DND-41 (cell line): Measurements from ENCODE around the gene PRKAG2.
"Not testable (repeated sequence)": the region's sequence is repeated elsewhere in the genome, so short reads cannot be mapped to it uniquely, and the experiment has no call there.

Source experiments
- ATAC-seq: fragments of 200-7000 bp; cut with Tn5 transposase; 3 replicates; pipeline ENCODE4 v1.9.1; 2021; ENCODE audit warnings: low read depth; ENCODE audit not compliant: insufficient read depth
- DNase-seq: peaks from one replicate; pipeline ENCODE4 v3.0.0-alpha.2; 2020
- H2AFZ ChIP-seq: 2 replicates; pipeline ENCODE4 v1.6.0; 2012; ENCODE audit warnings: low read depth, low read length
- H3K27ac ChIP-seq: 2 replicates; pipeline ENCODE4 v1.5.1; 2012; ENCODE audit warnings: low read length, inconsistent platforms
- H3K27me3 ChIP-seq: fragments of 200-600 bp; sonication (generic); 2 replicates; pipeline ENCODE4 v1.6.0; 2012; ENCODE audit warnings: low read length, mild to moderate bottlenecking, inconsistent platforms; ENCODE audit not compliant: insufficient read depth, poor library complexity
- H3K36me3 ChIP-seq: 2 replicates; pipeline ENCODE4 v1.5.1; 2012; ENCODE audit warnings: low read length, inconsistent platforms; ENCODE audit not compliant: insufficient read depth
- H3K4me1 ChIP-seq: 2 replicates; pipeline ENCODE4 v1.5.1; 2012; ENCODE audit warnings: mild to moderate bottlenecking, low read length; ENCODE audit not compliant: insufficient read depth
- H3K4me2 ChIP-seq: 2 replicates; pipeline ENCODE4 v1.6.0; 2012; ENCODE audit warnings: mild to moderate bottlenecking, moderate library complexity, low read length, inconsistent platforms; ENCODE audit not compliant: insufficient read depth
- H3K4me3 ChIP-seq, 2 experiments: fragments of 200-600 bp in 1 of 2; shearing (Covaris generic) in 1 of 2; 2 replicates each; pipeline ENCODE4 v1.5.1; 2012 to 2016; ENCODE audit warnings: inconsistent platforms in 2 of 2, low read length in 2 of 2, mild to moderate bottlenecking in 2 of 2, low read depth in 1 of 2, moderate library complexity in 1 of 2
- H3K79me2 ChIP-seq: 2 replicates; pipeline ENCODE4 v1.6.0; 2012; ENCODE audit warnings: low read length, inconsistent platforms; ENCODE audit not compliant: insufficient read depth
- H3K9ac ChIP-seq: 2 replicates; pipeline ENCODE4 v1.6.0; 2012; ENCODE audit warnings: low read depth, mild to moderate bottlenecking, inconsistent platforms, low read length, moderate library complexity
- H3K9me3 ChIP-seq: 2 replicates; pipeline ENCODE4 v1.5.1; 2012; ENCODE audit warnings: low read length, moderate library complexity, mild to moderate bottlenecking, inconsistent platforms; ENCODE audit not compliant: insufficient read depth, severe bottlenecking
- H4K20me1 ChIP-seq: 2 replicates; pipeline ENCODE4 v1.6.0; 2012; ENCODE audit warnings: low read length; ENCODE audit not compliant: insufficient read depth
- EZH2 ChIP-seq: IDR thresholded peaks from 3 replicates; pipeline ENCODE4 v1.6.1; 2012; ENCODE audit warnings: borderline replicate concordance, low read depth, mild to moderate bottlenecking, moderate library complexity, low read length, inconsistent platforms; ENCODE audit not compliant: severe bottlenecking
- TF ChIP-seq, protein P1 (sequence below): IDR thresholded peaks from 2 replicates; pipeline ENCODE4 v1.5.1; 2012; ENCODE audit warnings: borderline replicate concordance, low read length, moderate library complexity, mild to moderate bottlenecking; ENCODE audit not compliant: poor library complexity, severe bottlenecking; ENCODE audit errors: extremely low read depth

PRKAG2 gene

DNA sequence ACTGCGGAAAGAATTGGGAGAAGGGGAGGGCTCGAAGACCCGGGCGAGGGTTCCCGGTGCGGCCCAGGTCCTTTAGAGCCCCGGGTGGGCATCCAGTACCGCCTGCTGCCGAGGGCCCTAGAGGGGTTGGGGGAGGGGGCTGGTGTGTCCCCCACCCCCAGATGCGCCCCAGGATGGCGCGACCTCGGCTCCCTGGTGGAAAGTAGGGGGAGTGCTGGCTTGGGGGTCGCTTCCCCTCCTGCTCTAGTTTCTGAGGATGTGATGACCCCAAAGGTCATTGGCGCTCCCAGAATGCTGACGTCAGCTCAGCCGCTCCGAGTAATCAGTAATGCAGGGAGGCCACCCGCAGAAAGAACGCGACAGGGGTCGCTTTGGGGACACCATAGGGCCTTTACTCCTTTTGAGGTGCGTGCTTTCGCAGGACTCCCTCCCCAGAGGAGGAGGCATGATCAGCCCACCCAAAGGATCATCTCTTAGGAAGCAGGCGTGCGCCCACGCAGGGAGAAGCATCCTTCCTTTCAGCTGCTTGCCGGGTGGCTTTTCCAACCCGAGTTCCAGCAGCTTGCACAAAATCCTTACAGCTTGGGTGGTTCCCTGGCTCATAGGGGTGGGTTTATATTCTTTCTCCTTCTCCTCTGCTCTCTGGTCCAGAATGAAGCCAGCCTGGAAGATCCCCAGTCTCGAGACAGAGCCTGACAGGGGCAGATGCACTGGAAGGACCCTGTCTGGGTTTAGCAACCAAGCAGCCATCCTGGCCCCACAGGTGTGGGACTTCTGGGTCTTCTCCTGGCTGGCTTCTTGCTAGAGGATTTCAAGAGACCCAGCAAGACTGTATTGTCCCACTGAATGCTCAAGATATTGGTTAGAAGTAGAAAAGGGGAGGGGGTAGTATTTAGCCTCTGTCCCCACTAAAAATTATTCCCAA is 1.3 kb upstream of the PRKAG2 start:
- no peak overlapping the region for H3K27ac ChIP-seq

DNA sequence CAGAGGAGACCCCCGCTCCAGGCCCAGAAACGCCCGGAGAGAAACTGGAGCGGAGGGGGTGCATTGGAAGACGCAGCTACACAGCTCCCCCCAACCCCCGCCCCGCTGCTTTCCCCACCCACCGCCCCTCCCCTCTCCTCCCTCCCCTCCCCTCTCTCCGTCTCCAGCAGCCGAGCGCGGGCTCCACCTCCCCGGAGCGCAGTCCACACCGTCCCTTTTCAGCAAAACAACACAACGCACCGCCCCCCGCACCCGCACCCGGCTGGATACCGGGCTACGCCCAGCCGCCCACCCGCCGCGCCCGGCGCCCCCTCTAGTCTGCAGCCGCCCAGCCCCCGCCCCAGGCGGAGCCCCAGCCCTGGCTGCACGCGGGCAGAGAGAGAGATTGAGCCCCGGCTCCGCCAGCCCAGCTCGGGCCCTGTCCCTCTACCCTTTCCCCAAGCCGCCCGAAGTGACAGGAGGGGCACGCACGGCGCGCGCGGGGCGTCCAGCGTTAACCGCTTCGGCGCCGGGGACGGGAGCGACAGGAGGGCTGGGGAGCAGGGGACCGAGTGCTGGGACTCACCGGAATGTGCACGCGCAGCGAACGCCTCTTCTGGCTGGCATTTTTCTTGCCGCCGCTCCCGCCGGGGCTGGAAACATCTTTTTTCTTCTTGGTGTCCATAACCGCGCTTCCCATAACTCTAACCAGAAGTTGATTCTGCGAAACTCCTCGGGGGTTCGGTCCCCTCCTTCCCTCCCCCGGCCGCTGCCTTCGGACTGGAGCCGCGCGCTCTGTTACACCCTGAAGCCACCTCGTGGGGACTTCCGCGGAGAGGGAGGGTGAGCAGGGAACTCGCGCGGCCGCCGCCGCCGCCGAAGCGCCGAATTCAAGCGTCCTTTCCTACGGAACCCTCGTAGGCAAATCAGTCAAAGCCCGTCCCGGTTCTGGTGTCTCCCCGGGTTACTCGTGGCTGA is 695 bp downstream of the PRKAG2 start:
- H2AFZ ChIP-seq: no peak overlapping the region
- H3K4me3 ChIP-seq: no peak overlapping the region
- no peaks in the 10 kb centered on the region for H3K27me3 ChIP-seq
- no peaks in the 10 kb centered on the region for H3K36me3 ChIP-seq
- TF ChIP-seq, protein P1, sequence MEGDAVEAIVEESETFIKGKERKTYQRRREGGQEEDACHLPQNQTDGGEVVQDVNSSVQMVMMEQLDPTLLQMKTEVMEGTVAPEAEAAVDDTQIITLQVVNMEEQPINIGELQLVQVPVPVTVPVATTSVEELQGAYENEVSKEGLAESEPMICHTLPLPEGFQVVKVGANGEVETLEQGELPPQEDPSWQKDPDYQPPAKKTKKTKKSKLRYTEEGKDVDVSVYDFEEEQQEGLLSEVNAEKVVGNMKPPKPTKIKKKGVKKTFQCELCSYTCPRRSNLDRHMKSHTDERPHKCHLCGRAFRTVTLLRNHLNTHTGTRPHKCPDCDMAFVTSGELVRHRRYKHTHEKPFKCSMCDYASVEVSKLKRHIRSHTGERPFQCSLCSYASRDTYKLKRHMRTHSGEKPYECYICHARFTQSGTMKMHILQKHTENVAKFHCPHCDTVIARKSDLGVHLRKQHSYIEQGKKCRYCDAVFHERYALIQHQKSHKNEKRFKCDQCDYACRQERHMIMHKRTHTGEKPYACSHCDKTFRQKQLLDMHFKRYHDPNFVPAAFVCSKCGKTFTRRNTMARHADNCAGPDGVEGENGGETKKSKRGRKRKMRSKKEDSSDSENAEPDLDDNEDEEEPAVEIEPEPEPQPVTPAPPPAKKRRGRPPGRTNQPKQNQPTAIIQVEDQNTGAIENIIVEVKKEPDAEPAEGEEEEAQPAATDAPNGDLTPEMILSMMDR: no peak
- TF ChIP-seq EZH2: no peak
- no peak overlapping the region for H3K4me2 ChIP-seq
- no peak overlapping the region for H3K27ac ChIP-seq
- H3K9ac ChIP-seq: no peak overlapping the region
- no peaks in the 10 kb centered on the region for H3K4me1 ChIP-seq
- DNase-seq (no peak), ATAC-seq (no peak)
- no peaks in the 10 kb centered on the region for H4K20me1 ChIP-seq
- H3K79me2 ChIP-seq: no peaks in the 10 kb centered on the region
- no peaks in the 10 kb centered on the region for H3K9me3 ChIP-seq

More for the DNA sequence above, 1.3 kb upstream of the PRKAG2 start:
- Histone ChIP-seq H4K20me1 (no peaks in the 10 kb centered on the region), H3K9me3 (no peaks in the 10 kb centered on the region), H3K9ac (no peak overlapping the region), H3K4me3 (no peak overlapping the region), H3K4me1 (no peaks in the 10 kb centered on the region), H3K4me2 (no peak overlapping the region), H2AFZ (no peak overlapping the region), H3K27me3 (no peaks in the 10 kb centered on the region), H3K36me3 (no peaks in the 10 kb centered on the region), H3K79me2 (no peaks in the 10 kb centered on the region)
- DNase-seq (no peak), ATAC-seq (no peak)
- no peak for TF ChIP-seq EZH2
- TF ChIP-seq, protein P1: no peak

DNA sequence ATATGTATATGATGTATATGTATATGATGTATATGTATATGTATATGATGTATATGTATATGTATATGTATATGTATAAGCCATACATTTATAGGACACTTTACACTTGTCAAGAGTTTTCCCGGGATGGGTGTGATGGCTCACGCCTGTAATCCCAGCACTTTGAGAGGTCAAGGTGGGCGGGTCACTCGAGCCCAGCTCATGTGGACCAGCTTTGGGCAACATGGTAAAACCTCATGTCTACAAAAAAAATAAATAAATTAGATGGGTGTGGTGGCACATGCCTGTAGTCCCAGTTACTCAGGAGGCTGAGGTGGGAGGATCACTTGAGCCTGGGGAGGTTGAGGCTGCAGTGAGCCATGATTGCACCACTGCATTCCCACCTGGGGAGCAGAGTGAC is 2.4 kb downstream of the PRKAG2 start:
- H3K79me2 ChIP-seq, H2AFZ ChIP-seq, H4K20me1 ChIP-seq, H3K9me3 ChIP-seq, H3K4me2 ChIP-seq, H3K27ac ChIP-seq, H3K4me3 ChIP-seq, H3K4me1 ChIP-seq, ATAC-seq, H3K27me3 ChIP-seq, H3K9ac ChIP-seq, H3K36me3 ChIP-seq, DNase-seq: not testable (repeated sequence)

DNA sequence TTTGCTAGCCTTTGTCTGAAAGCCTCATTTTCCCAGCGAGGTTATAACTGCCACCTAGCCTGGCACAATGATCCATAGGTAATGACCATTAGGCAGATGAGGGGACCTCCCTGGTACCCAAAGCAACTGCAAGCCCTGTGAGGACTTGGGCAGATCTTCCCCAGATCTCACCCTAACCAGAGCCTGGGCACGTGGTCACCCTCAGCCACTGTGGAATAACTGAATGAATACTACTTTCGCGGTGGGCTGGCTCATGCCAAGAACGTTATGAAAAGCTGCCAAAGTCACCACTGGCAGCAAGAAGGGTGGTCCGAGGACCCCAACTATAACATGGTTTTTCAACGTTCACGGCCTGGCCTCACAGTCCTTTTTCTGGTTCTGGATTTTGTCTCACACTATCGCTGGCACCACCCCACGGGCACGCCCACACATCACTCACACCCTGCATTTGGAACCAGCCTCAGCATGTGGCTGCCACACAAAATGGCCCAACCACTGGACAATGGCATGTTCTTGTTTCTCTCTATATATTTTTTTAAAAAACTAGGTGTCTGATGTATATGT is 3.4 kb downstream of the PRKAG2 start:
- no peak for TF ChIP-seq EZH2
- TF ChIP-seq, protein P1: no peak
- no peak for ATAC-seq
- Histone ChIP-seq H3K27me3 (no peaks in the 10 kb centered on the region), H3K4me3 (no peak overlapping the region), H3K9me3 (no peaks in the 10 kb centered on the region), H3K4me1 (no peaks in the 10 kb centered on the region), H4K20me1 (no peaks in the 10 kb centered on the region), H3K4me2 (no peak overlapping the region), H2AFZ (no peak overlapping the region), H3K9ac (no peak overlapping the region), H3K36me3 (no peaks in the 10 kb centered on the region), H3K79me2 (no peaks in the 10 kb centered on the region), H3K27ac (no peak overlapping the region)
- no peak for DNase-seq
